Caco-2 (cell line): Measurements from ENCODE around the gene LMNB1. TPM values are rescaled to one million over a fixed set of nuclear protein-coding genes. Genes with fewer than 3 reads are reported as not detected.

Experiments used
- BruUV-seq: library from RNA; stranded (reverse); fragments of 400-500 nt; replicated peaks from 2 replicates; lab custom pipeline; 2021; lab: Mats Ljungman, UMichigan
- CTCF ChIA-PET: fragments of 300-600 bp; sonication (Branson Sonifier 250); formaldehyde crosslinking; loops from one replicate; lab custom pipeline; 2022; ENCODE audit warnings: antibody characterized with exemption; lab: Charles Lee
- POLR2A ChIA-PET: fragments of 300-600 bp; sonication (Branson Sonifier 250); formaldehyde crosslinking; loops from one replicate; lab custom pipeline; 2022; ENCODE audit warnings: antibody characterized with exemption; lab: Charles Lee
- DNase-seq, 2 experiments: peaks; one replicate each; pipeline versions ENCODE4 v3.0.0 to v3.0.0-alpha.2; 2020 to 2022
- H3K27me3 ChIP-seq: replicated peaks from 2 replicates; pipeline ENCODE4 v1.6.0; 2011; ENCODE audit warnings: low read length; ENCODE audit not compliant: control insufficient read depth, insufficient read depth
- H3K36me3 ChIP-seq: 2 replicates; pipeline ENCODE4 v1.5.1; 2011; ENCODE audit warnings: low read length; ENCODE audit not compliant: control insufficient read depth, insufficient read depth
- H3K4me1 ChIP-seq: fragments of 250-450 bp; sonication (Bioruptor Pico); 2 replicates; pipeline ENCODE4 v1.5.1; 2020; ENCODE audit warnings: mild to moderate bottlenecking
- H3K4me3 ChIP-seq: 2 replicates; pipeline ENCODE4 v1.5.1; 2011; ENCODE audit warnings: low read depth, mild to moderate bottlenecking, control low read depth, low read length
- H3K9me3 ChIP-seq: fragments of 250-450 bp; sonication (Bioruptor Pico); 2 replicates; pipeline ENCODE4 v1.5.1; 2020; ENCODE audit warnings: mild to moderate bottlenecking, moderate library complexity
- H3K27ac Mint-ChIP-seq: one replicate; pipeline ENCODE4 v1.8.0; 2022; ENCODE audit warnings: mixed read lengths; ENCODE audit not compliant: unreplicated experiment
- H3K27me3 Mint-ChIP-seq: one replicate; pipeline ENCODE4 v1.8.0; 2022; ENCODE audit warnings: mixed read lengths; ENCODE audit not compliant: insufficient read depth, unreplicated experiment
- H3K36me3 Mint-ChIP-seq: one replicate; pipeline ENCODE4 v1.8.0; 2022; ENCODE audit warnings: mild to moderate bottlenecking, mixed read lengths; ENCODE audit not compliant: insufficient read depth, unreplicated experiment
- H3K4me1 Mint-ChIP-seq: one replicate; pipeline ENCODE4 v1.8.0; 2022; ENCODE audit warnings: low read depth, mixed read lengths; ENCODE audit not compliant: unreplicated experiment
- H3K4me3 Mint-ChIP-seq: one replicate; pipeline ENCODE4 v1.8.0; 2022; ENCODE audit warnings: mild to moderate bottlenecking, moderate library complexity, mixed read lengths; ENCODE audit not compliant: unreplicated experiment
- H3K9me3 Mint-ChIP-seq: one replicate; pipeline ENCODE4 v1.8.0; 2022; ENCODE audit warnings: mixed read lengths; ENCODE audit not compliant: unreplicated experiment
- CTCF ChIP-seq, 2 experiments: fragments of 200-600 bp in 1 of 2; IDR thresholded peaks; 1 replicate in 1 of 2; 2 replicates in 1 of 2; pipeline versions ENCODE4 v1.5.1 to v1.8.0; 2011 to 2022; ENCODE audit warnings: antibody characterized with exemption in 1 of 2, control low read depth in 1 of 2, inconsistent platforms in 1 of 2, low read depth in 1 of 2, low read length in 1 of 2, mild to moderate bottlenecking in 1 of 2, moderate library complexity in 1 of 2; ENCODE audit not compliant: insufficient read depth in 1 of 2, severe bottlenecking in 1 of 2, unreplicated experiment in 1 of 2
- intact Hi-C: fragments of 100-400 bp; cut with micrococcal nuclease; formaldehyde crosslinking; loops from one replicate; pipeline ENCODE4 v1.10.0; 2022; ENCODE audit not compliant: unreplicated experiment
- total RNA-seq: library from RNA; stranded (reverse); gene quantifications from 2 replicates; pipeline ENCODE4 v1.2.3, GENCODE V29; 2022

Gene LMNB1
- total RNA-seq, 1 experiment from 2014 or later = 152 TPM

DNA sequence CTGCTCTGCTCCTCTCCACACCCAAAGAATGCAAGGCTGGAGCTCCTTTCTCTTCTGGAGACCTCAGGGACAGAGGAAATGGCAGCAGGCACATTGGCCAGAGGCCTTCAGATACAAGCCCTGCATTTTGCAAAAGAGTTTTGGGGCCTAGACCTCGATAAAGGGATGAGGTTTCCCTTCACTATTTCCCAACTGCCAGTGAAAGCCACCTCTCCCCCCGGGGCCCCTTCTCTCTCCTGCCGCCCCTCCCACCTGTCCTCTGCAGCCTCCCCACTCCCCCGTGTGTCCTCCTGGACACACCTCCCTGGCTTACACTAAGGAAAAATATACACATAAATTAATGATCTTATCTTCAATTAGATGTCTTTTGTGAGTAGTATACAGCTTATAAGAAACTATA, 21.3 kb upstream of the LMNB1 start:
- H3K36me3 ChIP-seq = no peaks in the 10 kb centered on the region
- H3K9me3 ChIP-seq = no peaks in the 10 kb centered on the region
- ChIA-PET POLR2A (no interaction called here), CTCF (no interaction called here)
- no TSS peak for BruUV-seq
- H3K4me1 Mint-ChIP-seq = peaks cover 18% of the 10 kb centered on the region
- H3K27me3 ChIP-seq = no peaks in the 10 kb centered on the region
- no peak for TF ChIP-seq CTCF (IDR thresholded peaks at IDR 0.05; ENCODE audit: insufficient read depth in 1 of 2, low read depth in 1 of 2, low read length in 1 of 2, severe bottlenecking in 1 of 2, unreplicated experiment in 1 of 2)
- no peaks in the 10 kb centered on the region for H3K27me3 Mint-ChIP-seq
- no peak overlapping the region for H3K4me3 ChIP-seq
- intact Hi-C loops = no loop called here
- no peak overlapping the region for H3K27ac Mint-ChIP-seq
- no peaks in the 10 kb centered on the region for H3K9me3 Mint-ChIP-seq
- peaks cover 14% of the 10 kb centered on the region for H3K4me1 ChIP-seq
- no peak overlapping the region for H3K4me3 Mint-ChIP-seq
- peaks cover 5% of the 10 kb centered on the region for H3K36me3 Mint-ChIP-seq
- no peak for DNase-seq

DNA sequence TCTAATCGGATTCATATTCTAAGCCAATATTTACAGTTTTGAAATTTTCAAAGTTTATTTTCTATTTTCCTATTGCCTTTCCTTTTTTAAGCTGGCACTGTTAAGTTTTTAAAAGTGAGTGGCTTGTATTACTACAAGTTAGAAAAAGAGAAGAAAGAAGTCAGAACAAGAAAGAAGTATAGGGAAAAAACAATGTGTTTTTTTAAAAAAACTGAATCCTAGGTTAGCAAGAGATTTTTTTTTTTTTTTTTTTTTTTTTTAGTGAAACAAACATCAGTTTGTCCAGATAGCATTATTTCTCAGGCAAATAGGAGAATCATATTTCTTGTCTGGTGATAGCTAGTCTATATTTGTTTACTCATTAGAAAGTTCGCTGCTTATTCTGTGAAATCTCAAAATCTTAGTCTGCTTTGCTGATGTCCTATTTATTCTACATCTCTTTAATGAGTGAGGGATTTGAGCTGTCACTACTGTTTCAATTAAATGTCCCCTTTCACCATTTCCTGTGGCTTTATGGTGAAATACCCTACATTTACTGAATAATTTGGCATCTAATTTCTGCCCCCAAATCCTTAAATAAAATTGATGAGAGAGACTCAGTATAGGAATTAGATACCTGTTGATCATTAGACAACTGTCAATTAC, 19.1 kb upstream of the LMNB1 start:
- CTCF ChIA-PET = no interaction called here
- H3K9me3 ChIP-seq = no peaks in the 10 kb centered on the region
- no peak overlapping the region for H3K27ac Mint-ChIP-seq

DNA sequence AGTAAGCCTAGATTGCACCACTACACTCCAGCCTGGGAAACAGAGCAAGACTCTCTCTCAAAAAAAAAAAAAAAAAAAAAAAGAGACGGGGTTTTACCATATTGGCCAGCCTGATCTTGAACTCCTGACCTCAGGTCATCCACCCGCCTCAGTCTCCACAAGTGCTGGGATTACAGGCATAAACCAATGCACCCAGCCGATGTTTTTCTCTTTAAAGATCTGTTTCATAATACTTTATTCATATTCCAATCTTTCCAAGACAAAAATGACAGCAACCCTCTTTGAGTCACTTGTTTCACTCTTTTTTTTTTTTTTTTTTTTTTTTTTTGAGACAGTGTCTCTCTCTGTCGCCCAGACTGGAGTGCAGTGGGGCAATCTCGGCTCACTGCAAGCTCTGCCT, 13.6 kb upstream of the LMNB1 start:
- intact Hi-C loops = no loop called here
- CTCF ChIA-PET = interaction anchor here (0.6 to 0.7 kb wide), 2 partner anchors 101 to 130 kb away, joined by 3 to 6 read pairs; no protein-coding TSS in a partner anchor

More for the DNA sequence above, 19.1 kb upstream of the LMNB1 start:
- H3K27me3 ChIP-seq = no peaks in the 10 kb centered on the region
- DNase-seq = no peak
- intact Hi-C loops = no loop called here
- no peak for TF ChIP-seq CTCF (IDR thresholded peaks at IDR 0.05; ENCODE audit: insufficient read depth in 1 of 2, low read depth in 1 of 2, low read length in 1 of 2, severe bottlenecking in 1 of 2, unreplicated experiment in 1 of 2)
- Mint-ChIP-seq H3K4me1 (peaks cover 23% of the 10 kb centered on the region), H3K9me3 (no peaks in the 10 kb centered on the region), H3K4me3 (no peak overlapping the region), H3K36me3 (peaks cover 5% of the 10 kb centered on the region), H3K27me3 (no peaks in the 10 kb centered on the region)
- no TSS peak for BruUV-seq
- H3K4me3 ChIP-seq = no peak overlapping the region
- H3K4me1 ChIP-seq = peaks cover 14% of the 10 kb centered on the region
- POLR2A ChIA-PET = no interaction called here
- no peaks in the 10 kb centered on the region for H3K36me3 ChIP-seq

More for the DNA sequence above, 13.6 kb upstream of the LMNB1 start:
- no TSS peak for BruUV-seq
- peaks cover 18% of the 10 kb centered on the region for H3K4me1 Mint-ChIP-seq
- H3K36me3 Mint-ChIP-seq = peaks cover 5% of the 10 kb centered on the region
- POLR2A ChIA-PET = no interaction called here
- no peak overlapping the region for H3K27ac Mint-ChIP-seq
- H3K9me3 Mint-ChIP-seq = no peaks in the 10 kb centered on the region
- Histone ChIP-seq H3K36me3 (no peaks in the 10 kb centered on the region), H3K27me3 (no peaks in the 10 kb centered on the region), H3K4me3 (no peak overlapping the region), H3K4me1 (peaks cover 14% of the 10 kb centered on the region), H3K9me3 (no peaks in the 10 kb centered on the region)
- no peaks in the 10 kb centered on the region for H3K27me3 Mint-ChIP-seq
- H3K4me3 Mint-ChIP-seq = no peak overlapping the region
- no peak for TF ChIP-seq CTCF (IDR thresholded peaks at IDR 0.05; ENCODE audit: insufficient read depth in 1 of 2, low read depth in 1 of 2, low read length in 1 of 2, severe bottlenecking in 1 of 2, unreplicated experiment in 1 of 2)
- DNase-seq = no peak
